Large intestine (tissue), 3 donors: ENCODE measurements around the gene AUNIP. TPM values are rescaled to one million over a fixed set of nuclear protein-coding genes. Genes with fewer than 3 reads are reported as not detected.
A peak's percentile ranks its signal among the peaks of the same experiment; 100 is the strongest.

Experiments used
- DNase-seq, 2 donors: peaks; one replicate each; pipeline versions ENCODE4 v3.0.0 to v3.0.0-alpha.2; 2013
- H3K27ac ChIP-seq: one replicate; pipeline ENCODE4 v1.5.1; 2013; ENCODE audit warnings: low read length
- H3K27me3 ChIP-seq: 2 replicates; pipeline ENCODE4 v1.6.1; 2013; ENCODE audit warnings: low read length; ENCODE audit not compliant: control insufficient read depth, insufficient read depth
- H3K36me3 ChIP-seq: 2 replicates; pipeline ENCODE4 v1.6.1; 2013; ENCODE audit warnings: low read length; ENCODE audit not compliant: control insufficient read depth, insufficient read depth
- H3K4me1 ChIP-seq: one replicate; pipeline ENCODE4 v1.6.1; 2013; ENCODE audit warnings: low read length; ENCODE audit not compliant: control insufficient read depth, insufficient read depth
- H3K4me3 ChIP-seq: one replicate; pipeline ENCODE4 v1.5.1; 2013; ENCODE audit warnings: low read length
- H3K9me3 ChIP-seq: one replicate; pipeline ENCODE4 v1.6.1; 2013; ENCODE audit warnings: mild to moderate bottlenecking, low read depth, low read length, moderate library complexity; ENCODE audit not compliant: control insufficient read depth
- WGBS: methylation state at CpG from one replicate; pipeline ENCODE4 v1.1.5; 2013; ENCODE audit warnings: low lambda C conversion rate; ENCODE audit not compliant: insufficient coverage; 5-methylcytosine and 5-hydroxymethylcytosine counted together
- polyA plus RNA-seq: library from polyadenylated mRNA; unstranded; fragments of 120-200 nt; gene quantifications from one replicate; pipeline ENCODE4 v1.2.1, GENCODE V29; 2013

AUNIP gene
- polyA plus RNA-seq, 1 donor, result 2.0 TPM

- H3K4me3 ChIP-seq, result no peak overlapping the region
- WGBS, result no CpG with 5 or more reads among the region's 22 CpGs
- DNase-seq, result peak in 1 of 2 donors; percentile 73
- peaks cover 32% of the 10 kb centered on the region for H3K4me1 ChIP-seq
- H3K27ac ChIP-seq, result peak overlapping the region; percentile 68
- H3K27me3 ChIP-seq, result no peaks in the 10 kb centered on the region
- no peaks in the 10 kb centered on the region for H3K36me3 ChIP-seq
- no peaks in the 10 kb centered on the region for H3K9me3 ChIP-seq
These were observed 63.1 kb downstream of the AUNIP start for GRCh38 chr1:25795946-25796810.

GRCh38 chr1:25795211-25795610, 64.0 kb downstream of the AUNIP start:
- H3K9me3 ChIP-seq, result no peaks in the 10 kb centered on the region
- peak overlapping the region; percentile 68 for H3K27ac ChIP-seq
- H3K4me3 ChIP-seq, result no peak overlapping the region
- DNase-seq, result peak in 1 of 2 donors; percentile 82
- no peaks in the 10 kb centered on the region for H3K27me3 ChIP-seq
- WGBS, result no CpG with 5 or more reads among the region's 2 CpGs
- peaks cover 26% of the 10 kb centered on the region for H3K4me1 ChIP-seq
- H3K36me3 ChIP-seq, result no peaks in the 10 kb centered on the region

- Histone ChIP-seq H3K36me3 (no peaks in the 10 kb centered on the region), H3K4me3 (no peak overlapping the region), H3K27ac (no peak overlapping the region), H3K4me1 (peaks cover 22% of the 10 kb centered on the region), H3K9me3 (no peaks in the 10 kb centered on the region), H3K27me3 (no peaks in the 10 kb centered on the region)
- DNase-seq, result no peak
- WGBS, result no CpG with 5 or more reads among the region's 8 CpGs
These were observed 64.9 kb downstream of the AUNIP start for GRCh38 chr1:25794325-25794724.

GRCh38 chr1:25793585-25794170, 65.6 kb downstream of the AUNIP start:
- DNase-seq, result no peak
- Histone ChIP-seq H3K27ac (no peak overlapping the region), H3K27me3 (no peaks in the 10 kb centered on the region), H3K4me1 (peaks cover 16% of the 10 kb centered on the region), H3K4me3 (no peak overlapping the region), H3K36me3 (no peaks in the 10 kb centered on the region), H3K9me3 (no peaks in the 10 kb centered on the region)
- no CpG with 5 or more reads among the region's 7 CpGs for WGBS

GRCh38 chr1:25792115-25792514, 67.1 kb downstream of the AUNIP start:
- no peaks in the 10 kb centered on the region for H3K9me3 ChIP-seq
- no peak overlapping the region for H3K27ac ChIP-seq
- H3K4me1 ChIP-seq, result peaks cover 16% of the 10 kb centered on the region
- no peak for DNase-seq
- no peaks in the 10 kb centered on the region for H3K27me3 ChIP-seq
- no peak overlapping the region for H3K4me3 ChIP-seq
- 50% methylated on average over 2 of the region's 4 CpGs for WGBS
- peaks cover 2% of the 10 kb centered on the region for H3K36me3 ChIP-seq

- Histone ChIP-seq H3K4me1 (peaks cover 6% of the 10 kb centered on the region), H3K36me3 (peaks cover 3% of the 10 kb centered on the region), H3K4me3 (no peak overlapping the region), H3K27me3 (no peaks in the 10 kb centered on the region), H3K9me3 (no peaks in the 10 kb centered on the region), H3K27ac (no peak overlapping the region)
- WGBS, result 100% methylated on average over 2 of the region's 6 CpGs
- no peak for DNase-seq
These were observed 68.8 kb downstream of the AUNIP start for GRCh38 chr1:25790472-25790871.

- no peak for DNase-seq
- no peak overlapping the region for H3K27ac ChIP-seq
- no peaks in the 10 kb centered on the region for H3K9me3 ChIP-seq
- WGBS, result no CpG with 5 or more reads among the region's 5 CpGs
- H3K27me3 ChIP-seq, result no peaks in the 10 kb centered on the region
- no peak overlapping the region for H3K4me3 ChIP-seq
- H3K4me1 ChIP-seq, result peaks cover 5% of the 10 kb centered on the region
- peaks cover 14% of the 10 kb centered on the region for H3K36me3 ChIP-seq
These were observed 71.5 kb downstream of the AUNIP start for GRCh38 chr1:25787760-25788166.

- H3K9me3 ChIP-seq, result no peaks in the 10 kb centered on the region
- no peak for DNase-seq
- 83% methylated on average over 1 of the region's 11 CpGs for WGBS
- no peaks in the 10 kb centered on the region for H3K27me3 ChIP-seq
- peaks cover 14% of the 10 kb centered on the region for H3K36me3 ChIP-seq
- peaks cover 5% of the 10 kb centered on the region for H3K4me1 ChIP-seq
- H3K4me3 ChIP-seq, result no peak overlapping the region
- H3K27ac ChIP-seq, result no peak overlapping the region
These were observed 72.1 kb downstream of the AUNIP start for GRCh38 chr1:25786887-25787759.

GRCh38 chr1:25785333-25786067, 73.8 kb downstream of the AUNIP start:
- Histone ChIP-seq H3K9me3 (no peaks in the 10 kb centered on the region), H3K36me3 (peaks cover 14% of the 10 kb centered on the region), H3K4me3 (no peak overlapping the region), H3K4me1 (peaks cover 11% of the 10 kb centered on the region), H3K27me3 (no peaks in the 10 kb centered on the region), H3K27ac (no peak overlapping the region)
- WGBS, result 90% methylated on average over 2 of the region's 10 CpGs
- no peak for DNase-seq
